Measurements from ENCODE around the gene CDC45.

CDC45 gene

GRCh38 chr22:19448739-19449421 lies 30.8 kb upstream of the CDC45 start:
- DNase-seq = no peak

- DNase-seq = no peak
Observed at GRCh38 chr22:19449422-19449767, 30.3 kb upstream of the CDC45 start.

- no peak for DNase-seq
Observed at GRCh38 chr22:19450363-19451175, 29.2 kb upstream of the CDC45 start.

GRCh38 chr22:19451570-19451969 lies 28.1 kb upstream of the CDC45 start:
- DNase-seq = no peak

- DNase-seq = no peak
Observed at GRCh38 chr22:19453718-19454117, 26.0 kb upstream of the CDC45 start.

GRCh38 chr22:19454156-19454555 lies 25.6 kb upstream of the CDC45 start:
- DNase-seq = no peak

GRCh38 chr22:19455033-19455432 lies 24.7 kb upstream of the CDC45 start:
- DNase-seq = no peak

- DNase-seq = no peak
Observed at GRCh38 chr22:19455585-19456370, 23.9 kb upstream of the CDC45 start.

- DNase-seq = no peak
Observed at GRCh38 chr22:19456541-19456940, 23.2 kb upstream of the CDC45 start.

- no peak for DNase-seq
Observed at GRCh38 chr22:19457828-19458428, 21.8 kb upstream of the CDC45 start.

- DNase-seq = no peak
Observed at GRCh38 chr22:19460036-19460435, 19.7 kb upstream of the CDC45 start.

GRCh38 chr22:19461506-19461905 lies 18.2 kb upstream of the CDC45 start:
- DNase-seq = no peak

- no peak for DNase-seq
Observed at GRCh38 chr22:19463008-19463407, 16.7 kb upstream of the CDC45 start.

- no peak for DNase-seq
Observed at GRCh38 chr22:19463491-19464469, 15.9 kb upstream of the CDC45 start.

- DNase-seq = no peak
Observed at GRCh38 chr22:19464546-19464945, 15.2 kb upstream of the CDC45 start.

- no peak for DNase-seq
Observed at GRCh38 chr22:19464975-19465374, 14.7 kb upstream of the CDC45 start.

- DNase-seq = no peak
Observed at GRCh38 chr22:19466126-19466716, 13.5 kb upstream of the CDC45 start.

GRCh38 chr22:19466848-19467752 lies 12.6 kb upstream of the CDC45 start:
- DNase-seq = no peak

- DNase-seq = no peak
Observed at GRCh38 chr22:19467912-19468311, 11.8 kb upstream of the CDC45 start.

- DNase-seq = no peak
Observed at GRCh38 chr22:19469421-19469820, 10.3 kb upstream of the CDC45 start.

- DNase-seq = no peak
Observed at GRCh38 chr22:19470010-19470409, 9.7 kb upstream of the CDC45 start.

All from NCI-H1436 treated with DMSO at 0.1 percent for 48 hours (cell line).